ENCODE measurements around the gene PAX7.
"Not testable (repeated sequence)": the region's sequence is repeated elsewhere in the genome, so short reads cannot be mapped to it uniquely, and the experiment has no call there.

PAX7 gene

GRCh38 chr1:18630511-18631495 lies at the start of gene PAX7:
Gene PAX7 (plus strand): TSS chr1:18630846. CDS start chr1:18631604, 758 bp downstream.
- no peak for DNase-seq (ENCODE audit: low read depth in 2 of 2)

DNA sequence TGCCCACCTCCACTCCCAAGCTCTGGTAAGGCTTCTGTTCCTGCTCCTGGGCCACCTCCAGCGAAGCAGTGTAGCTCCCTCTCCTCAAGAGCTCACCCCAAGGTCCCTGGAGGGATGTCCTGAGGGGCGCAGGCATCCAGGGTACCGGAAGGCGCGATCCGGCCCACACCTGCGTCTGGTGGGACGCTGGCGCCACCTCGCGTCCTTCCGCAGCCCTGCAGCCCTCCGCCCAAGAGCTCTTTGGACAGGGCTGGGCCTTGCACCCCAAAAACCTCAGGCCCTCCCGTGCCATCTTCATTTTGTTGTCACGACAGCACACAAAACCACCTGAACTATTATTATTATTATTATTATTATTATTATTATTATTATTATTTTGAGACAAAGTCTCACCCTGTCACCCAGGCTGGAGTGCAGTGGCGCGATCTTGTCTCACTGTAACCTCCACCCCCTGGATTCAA lies 49.2 kb upstream of the PAX7 start:
- DNase-seq (ENCODE audit: low read depth in 2 of 2), result peak; percentile 45 to 46

GRCh38 chr1:18582890-18583289 lies 47.8 kb upstream of the PAX7 start:
- DNase-seq (ENCODE audit: low read depth in 2 of 2), result no peak

DNA sequence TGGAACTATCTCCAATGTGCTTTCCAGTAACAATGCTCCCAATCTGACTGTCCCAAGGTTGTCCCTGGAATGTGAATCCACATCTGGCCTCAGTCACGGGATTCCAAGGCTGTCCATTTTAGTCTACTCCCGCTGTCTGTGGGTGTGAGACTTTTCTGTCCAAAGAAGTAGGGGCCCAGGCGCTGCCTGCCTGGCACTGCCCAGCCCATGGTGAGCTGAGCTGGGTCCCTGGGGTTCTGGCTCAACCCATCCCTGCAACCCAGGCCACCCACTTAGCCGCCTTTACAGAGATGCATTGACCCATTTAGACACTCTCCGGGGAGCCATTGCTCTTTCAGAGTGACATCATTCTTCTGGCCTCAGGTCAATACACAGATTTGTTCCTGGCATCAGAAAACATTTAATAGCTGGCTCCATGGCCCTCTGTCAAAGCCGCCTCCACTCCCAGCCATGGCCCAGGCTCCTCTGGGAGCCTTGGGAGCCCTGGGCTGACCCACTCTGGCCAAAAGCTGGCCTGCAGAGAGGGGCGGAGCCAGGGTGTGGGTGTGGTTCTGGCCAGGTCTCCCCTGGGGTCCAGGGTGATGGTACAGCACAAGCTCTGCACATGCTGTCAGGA lies 47.2 kb upstream of the PAX7 start:
- DNase-seq (ENCODE audit: low read depth in 2 of 2), result no peak

DNA sequence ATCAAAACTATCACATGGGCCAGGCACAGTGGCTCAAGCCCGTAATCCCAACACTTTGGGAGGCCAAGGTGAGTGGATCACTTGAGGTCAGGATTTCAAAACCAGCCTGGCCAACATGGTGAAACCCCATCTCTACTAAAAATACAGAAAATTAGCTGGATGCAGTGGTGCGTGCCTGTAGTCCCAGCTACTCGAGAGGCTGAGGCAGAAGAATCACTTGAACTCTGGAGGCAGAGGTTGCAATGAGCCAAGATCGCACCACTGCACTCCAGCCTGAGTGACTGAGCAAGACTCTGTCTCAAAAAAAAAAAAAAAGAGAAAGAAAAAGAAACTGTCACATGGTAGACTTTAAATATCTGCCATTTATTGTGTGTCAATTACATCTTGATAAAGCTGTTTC lies 44.6 kb upstream of the PAX7 start:
- not testable (repeated sequence) for DNase-seq (ENCODE audit: low read depth in 2 of 2)

DNA sequence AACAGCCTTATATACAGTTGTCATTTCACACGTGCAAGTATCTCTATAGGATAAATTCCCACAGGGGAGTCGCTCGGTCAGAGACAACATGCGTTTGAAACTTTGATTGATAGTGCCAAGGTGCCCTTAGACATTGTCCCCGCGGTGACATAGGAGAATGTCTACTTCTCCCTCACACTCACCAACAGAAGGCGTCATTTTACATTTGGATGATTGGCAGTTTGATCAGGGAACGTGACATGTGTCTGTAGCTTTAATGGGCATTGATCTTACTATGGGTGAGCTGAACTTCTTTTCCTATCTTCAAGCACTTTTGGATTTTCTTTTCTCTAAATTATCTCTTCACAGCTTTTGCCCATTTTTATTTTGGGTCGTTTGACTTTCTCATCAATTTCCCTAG lies 42.6 kb upstream of the PAX7 start:
- DNase-seq (ENCODE audit: low read depth in 2 of 2), result no peak

DNA sequence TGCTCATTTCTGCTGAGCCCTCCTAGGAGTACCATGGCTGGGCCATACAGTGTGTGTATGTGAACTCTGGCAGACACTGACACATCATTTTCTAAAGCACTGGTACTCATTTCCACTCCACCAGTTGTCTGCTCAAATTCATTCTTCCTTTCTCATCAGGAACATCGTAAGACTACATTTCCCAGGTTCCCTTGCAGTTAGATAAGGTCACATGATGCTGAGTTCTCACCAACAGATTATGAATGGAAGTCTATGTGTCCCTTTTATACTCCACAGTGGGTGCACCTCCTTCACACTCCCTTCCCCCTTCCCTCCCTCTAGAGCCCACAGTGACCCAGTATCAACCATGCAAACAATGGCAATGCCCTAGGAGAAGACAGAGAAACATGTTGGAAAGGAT lies 38.3 kb upstream of the PAX7 start:
- no peak for DNase-seq (ENCODE audit: low read depth in 2 of 2)

DNA sequence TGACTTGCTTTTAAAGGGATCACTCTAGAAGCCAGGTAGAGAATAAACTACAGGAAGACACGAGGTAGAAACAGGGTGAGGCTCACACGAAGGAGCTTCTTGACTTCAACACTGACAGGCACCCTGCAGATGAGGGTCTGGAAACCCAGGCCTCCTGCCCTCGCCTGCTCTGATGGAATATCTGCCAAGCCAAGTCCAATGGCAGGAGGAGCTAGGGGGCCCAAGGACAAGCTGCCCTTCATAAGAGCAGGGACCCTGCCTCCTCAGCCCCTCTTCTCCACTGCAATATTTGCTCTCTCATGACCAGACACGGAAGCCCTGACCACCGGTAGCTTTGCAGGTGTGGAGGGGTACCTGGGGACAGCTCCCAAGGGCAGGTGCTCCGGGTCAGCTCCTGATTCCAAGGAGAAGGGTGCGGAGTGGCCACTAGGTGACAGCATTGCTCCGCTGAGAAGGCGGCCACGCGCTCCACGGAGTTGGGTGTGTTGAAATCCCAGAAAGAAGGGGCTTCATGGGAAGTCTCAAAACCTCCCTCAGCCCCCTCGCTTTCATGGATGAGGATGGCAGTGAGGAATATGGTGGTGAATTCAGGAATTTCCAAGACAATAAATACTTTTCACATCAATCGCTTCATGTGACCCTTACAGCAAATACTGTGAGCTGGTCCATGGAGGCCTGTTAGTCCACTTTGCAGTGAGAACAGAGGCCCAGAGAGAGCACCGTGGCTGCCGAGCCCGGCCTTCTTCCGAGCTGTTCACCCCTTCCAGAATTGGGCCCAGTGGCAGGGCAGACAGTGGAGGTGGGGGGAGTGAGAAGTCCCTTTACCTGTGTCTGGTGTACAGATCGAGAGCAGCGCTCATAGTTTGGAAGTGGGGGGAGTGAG lies 33.2 kb upstream of the PAX7 start:
- peak in 1 of 2 donors; percentile 43 for DNase-seq (ENCODE audit: low read depth in 2 of 2)

DNA sequence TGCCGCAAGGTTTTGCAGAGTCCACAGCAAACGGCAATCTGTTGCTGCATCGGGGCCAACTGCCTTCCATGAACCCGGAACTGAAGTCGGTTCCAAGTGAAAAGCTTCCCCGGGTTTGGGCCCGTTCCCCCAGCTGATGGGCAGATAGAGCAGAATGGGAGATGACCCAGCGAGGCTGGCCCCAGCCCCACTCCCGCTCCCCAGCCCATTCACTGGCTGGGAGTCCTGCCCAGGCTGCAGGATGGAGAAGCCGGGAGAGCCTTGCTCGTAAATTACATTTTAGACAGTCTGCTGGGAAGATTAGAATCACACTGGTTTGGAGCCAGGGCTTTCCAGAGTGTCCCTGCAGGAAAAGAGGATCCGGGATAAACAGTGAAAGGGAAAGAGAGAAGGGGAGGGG lies 31.6 kb upstream of the PAX7 start:
- DNase-seq (ENCODE audit: low read depth in 2 of 2), result no peak

- no peak for DNase-seq (ENCODE audit: low read depth in 2 of 2)
Measured at GRCh38 chr1:18599704-18600103, 30.9 kb upstream of the PAX7 start.

GRCh38 chr1:18602533-18603211 lies 28.0 kb upstream of the PAX7 start:
- DNase-seq (ENCODE audit: low read depth in 2 of 2), result no peak

- no peak for DNase-seq (ENCODE audit: low read depth in 2 of 2)
Measured at GRCh38 chr1:18603212-18603852, 27.3 kb upstream of the PAX7 start.

DNA sequence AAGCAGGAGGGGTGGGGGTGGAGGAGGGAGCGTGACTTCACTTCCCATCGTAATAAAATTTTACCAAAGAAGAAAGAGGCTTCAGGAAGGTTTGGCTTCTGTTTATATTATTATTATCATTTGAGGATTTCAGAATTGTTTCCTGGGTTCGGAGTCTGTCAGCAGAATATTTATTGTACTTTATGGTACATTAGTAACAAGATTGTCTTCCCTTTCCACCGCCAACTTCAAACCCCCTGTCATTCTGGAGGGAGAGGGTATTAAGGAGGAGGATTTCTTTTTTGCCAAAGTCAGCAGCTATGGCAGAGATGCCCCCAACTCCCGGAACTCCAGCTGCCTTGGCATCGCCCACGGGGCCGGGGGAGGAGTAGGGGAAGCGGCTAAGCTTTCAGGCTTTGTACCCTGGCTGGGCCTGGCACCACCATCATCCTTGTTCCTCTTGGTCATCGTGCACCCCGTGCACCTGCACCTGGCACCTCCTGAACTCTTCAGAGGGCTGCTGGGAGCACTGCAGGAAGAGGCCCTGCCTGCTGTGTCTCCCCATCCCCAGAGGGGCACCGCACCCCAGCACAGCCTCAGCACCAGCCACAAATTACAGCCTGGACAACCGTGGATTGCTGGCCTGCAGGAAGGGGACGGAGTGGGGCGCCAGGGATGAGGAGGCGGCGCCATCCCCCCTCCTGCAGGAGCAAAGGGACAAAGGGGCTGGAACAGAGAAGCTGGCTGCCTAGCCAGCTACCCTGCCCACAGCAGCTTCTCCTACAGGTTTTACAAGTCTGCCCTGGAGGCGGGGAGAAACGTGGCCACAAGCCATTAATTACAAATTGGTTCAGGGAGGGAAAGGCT lies 24.0 kb upstream of the PAX7 start:
- DNase-seq (ENCODE audit: low read depth in 2 of 2), result no peak

DNA sequence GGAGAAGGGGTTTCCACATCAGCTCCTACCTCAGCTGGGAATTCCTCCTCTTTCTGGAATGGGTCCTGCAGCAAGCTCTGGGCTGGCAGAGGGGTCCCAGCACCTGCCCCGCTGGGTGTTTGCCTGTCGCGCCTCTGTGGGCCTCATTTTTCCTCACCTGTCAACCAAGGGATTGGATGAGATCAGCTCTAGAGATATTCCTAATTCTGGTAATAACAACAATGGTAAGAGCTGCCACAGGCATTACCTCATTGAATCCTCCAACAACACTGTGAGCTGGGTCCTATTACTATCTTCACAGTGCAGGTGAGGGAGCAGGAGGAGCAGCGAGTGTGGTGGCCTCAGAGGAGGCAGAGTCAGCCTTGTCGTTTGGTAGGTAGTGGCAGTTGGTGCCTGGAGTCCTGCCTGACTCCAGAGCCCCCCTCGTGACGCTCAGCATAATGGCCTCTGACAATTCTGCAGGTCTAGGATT lies 23.3 kb upstream of the PAX7 start:
- DNase-seq (ENCODE audit: low read depth in 2 of 2), result no peak

DNA sequence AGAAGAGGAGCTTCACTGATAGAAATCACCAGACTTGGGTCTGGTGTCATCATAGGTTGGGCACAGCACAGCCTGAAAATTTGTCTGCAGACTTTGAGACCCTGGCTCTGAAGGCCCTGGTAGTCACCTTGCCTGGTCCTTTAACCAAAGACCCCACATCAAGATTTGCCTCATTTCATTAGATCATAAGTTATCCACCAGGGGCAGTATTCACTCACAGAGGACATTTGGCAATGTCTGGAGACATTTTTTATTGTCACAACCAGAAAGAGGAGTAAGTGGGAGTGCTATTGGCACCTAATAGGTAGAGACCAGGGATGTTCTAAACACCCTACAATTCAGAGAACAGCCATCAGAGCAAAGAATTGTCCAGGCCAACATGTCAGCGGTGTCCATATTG lies 22.1 kb upstream of the PAX7 start:
- no peak for DNase-seq (ENCODE audit: low read depth in 2 of 2)

GRCh38 chr1:18611311-18611710 lies 19.3 kb upstream of the PAX7 start:
- DNase-seq (ENCODE audit: low read depth in 2 of 2), result no peak

DNA sequence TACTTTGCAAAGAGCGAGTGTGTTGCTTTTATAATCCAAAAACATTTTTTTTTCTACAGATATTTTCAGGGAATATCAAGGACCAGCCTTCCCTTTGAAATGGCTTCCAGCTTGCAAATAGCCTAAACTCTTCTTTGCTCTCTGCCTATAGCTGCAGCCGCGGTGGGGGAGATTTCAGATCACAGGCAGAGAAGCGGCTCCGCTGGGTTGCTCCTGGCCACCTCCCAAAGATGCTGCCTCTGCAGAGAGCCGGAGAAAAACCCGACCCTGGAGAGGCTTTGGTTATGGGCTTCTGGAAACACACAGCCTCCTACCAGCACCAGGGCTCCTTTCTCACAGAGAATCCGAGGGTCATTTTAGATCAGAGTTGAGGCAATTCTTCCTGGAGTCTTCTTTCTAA lies 18.6 kb upstream of the PAX7 start:
- DNase-seq (ENCODE audit: low read depth in 2 of 2), result no peak

DNA sequence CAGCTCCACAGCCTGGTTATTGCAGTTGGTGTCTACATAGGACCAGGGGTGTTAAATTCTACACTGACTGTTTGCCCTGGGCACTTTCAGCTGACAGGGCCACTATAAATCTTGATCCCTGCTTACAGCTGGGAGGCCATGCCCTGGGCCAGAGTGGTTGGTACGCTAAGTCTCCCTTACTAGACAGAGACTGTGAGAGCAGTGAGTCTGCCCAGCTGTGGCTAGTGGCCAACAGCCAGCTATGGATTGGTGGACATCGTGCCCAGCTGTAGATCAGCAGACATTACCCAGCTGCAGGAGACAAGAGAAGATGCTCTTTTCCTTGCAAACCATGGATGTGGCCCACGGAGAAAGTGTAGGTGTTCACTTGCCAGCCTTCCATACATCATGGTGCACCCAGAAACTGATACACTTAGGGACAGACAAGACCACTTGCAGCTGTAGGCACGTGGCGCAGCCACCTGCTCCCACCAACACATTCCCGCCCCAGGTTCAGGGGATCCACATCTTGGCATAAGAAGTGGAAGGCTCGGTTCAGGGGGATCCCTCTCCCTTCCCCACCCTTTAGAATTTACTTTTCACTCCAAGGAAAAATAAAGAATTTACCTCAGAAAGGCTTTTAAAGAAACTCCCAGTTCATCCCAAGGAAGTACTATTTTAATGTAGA lies 16.4 kb upstream of the PAX7 start:
- no peak for DNase-seq (ENCODE audit: low read depth in 2 of 2)
